B cell (primary cell): Measurements from ENCODE around the gene ACMSD. TPM values are rescaled to one million over a fixed set of nuclear protein-coding genes. Genes with fewer than 3 reads are reported as not detected.

Source experiments
- ATAC-seq: fragments of 200-7000 bp; cut with Tn5 transposase; one replicate; pipeline ENCODE4 v1.10.0; 2021; ENCODE audit warnings: low read depth, mild to moderate bottlenecking, moderate number of reproducible peaks, moderate library complexity
- CTCF ChIA-PET: fragments of 350-600 bp; sonication (Branson Sonifier 250); formaldehyde crosslinking; loops from one replicate; lab custom pipeline; 2021; ENCODE audit warnings: antibody characterized with exemption, inconsistent platforms; lab: Charles Lee
- POLR2A ChIA-PET: fragments of 350-600 bp; sonication (Branson Sonifier 250); formaldehyde crosslinking; loops from one replicate; lab custom pipeline; 2021; ENCODE audit warnings: antibody characterized with exemption; lab: Charles Lee
- DNase-seq: peaks from one replicate; pipeline ENCODE4 v3.0.0; 2013
- H2AFZ ChIP-seq: 2 replicates; pipeline ENCODE4 v1.6.1; 2012; ENCODE audit warnings: mild to moderate bottlenecking, low read depth, low read length; ENCODE audit not compliant: insufficient read depth, poor library complexity, severe bottlenecking
- H3K27ac ChIP-seq, 2 donors: 1 replicate in 1 of 2; 2 replicates in 1 of 2; pipeline ENCODE4 v1.5.1; 2012 to 2013; ENCODE audit warnings: low read length in 2 of 2, mild to moderate bottlenecking in 2 of 2, moderate library complexity in 1 of 2
- H3K27me3 ChIP-seq, 4 experiments: fragments of 200-600 bp in 1 of 4; sonication (generic) in 1 of 4; replicated peaks in 1 of 4; 1 replicate in 2 of 4; 2 replicates in 2 of 4; pipeline versions ENCODE4 v1.6.1 to v1.7.0; 2013 to 2016; ENCODE audit warnings: low read length in 3 of 4, mild to moderate bottlenecking in 2 of 4, mixed read lengths in 1 of 4, moderate library complexity in 1 of 4; ENCODE audit not compliant: insufficient read depth in 4 of 4, control insufficient read depth in 3 of 4; ENCODE audit errors: control extremely low read depth in 1 of 4
- H3K36me3 ChIP-seq, 2 experiments: replicated peaks in 1 of 2; 1 replicate in 1 of 2; 2 replicates in 1 of 2; pipeline versions ENCODE4 v1.6.1 to v1.7.1; 2013; ENCODE audit warnings: low read length in 1 of 2; ENCODE audit not compliant: insufficient read depth in 2 of 2, control insufficient read depth in 1 of 2; ENCODE audit errors: control extremely low read depth in 1 of 2, extremely low read depth in 1 of 2
- H3K4me1 ChIP-seq, 2 donors: fragments of 200-600 bp in 1 of 2; sonication (generic) in 1 of 2; 1 replicate in 1 of 2; 2 replicates in 1 of 2; pipeline versions ENCODE4 v1.5.1 to v1.6.1; 2013 to 2017; ENCODE audit warnings: low read length in 2 of 2; ENCODE audit not compliant: control insufficient read depth in 2 of 2, insufficient read depth in 2 of 2
- H3K4me2 ChIP-seq: replicated peaks from 2 replicates; pipeline ENCODE3; 2012; ENCODE audit warnings: mild to moderate bottlenecking, low read depth, low read length; ENCODE audit not compliant: poor library complexity, severe bottlenecking
- H3K4me3 ChIP-seq, 5 experiments: fragments of 200-600 bp in 1 of 5; sonication (generic) in 1 of 5; 1 replicate in 3 of 5; 2 replicates in 2 of 5; pipeline versions ENCODE4 v1.5.1 to v1.7.0; 2011 to 2016; ENCODE audit warnings: low read length in 4 of 5, mild to moderate bottlenecking in 4 of 5, low read depth in 2 of 5, control low read depth in 1 of 5, moderate library complexity in 1 of 5; ENCODE audit not compliant: insufficient read depth in 1 of 5; ENCODE audit errors: control extremely low read depth in 1 of 5, extremely low read depth in 1 of 5
- H3K79me2 ChIP-seq: fragments of 200-600 bp; sonication (generic); one replicate; pipeline ENCODE4 v1.6.0; 2016; ENCODE audit warnings: low read length; ENCODE audit not compliant: control insufficient read depth, insufficient read depth
- H3K9ac ChIP-seq: fragments of 200-600 bp; sonication (generic); 2 replicates; pipeline ENCODE4 v1.6.1; 2017; ENCODE audit warnings: mild to moderate bottlenecking, low read length, moderate library complexity
- H3K9me3 ChIP-seq, 3 donors: one replicate each; pipeline versions ENCODE4 v1.6.1 to v1.7.1; 2013; ENCODE audit warnings: low read length in 2 of 3; ENCODE audit not compliant: control insufficient read depth in 2 of 3, insufficient read depth in 1 of 3; ENCODE audit errors: control extremely low read depth in 1 of 3
- H4K20me1 ChIP-seq: 2 replicates; pipeline ENCODE4 v1.6.0; 2012; ENCODE audit warnings: mild to moderate bottlenecking, low read length; ENCODE audit not compliant: insufficient read depth, control insufficient read depth, poor library complexity, severe bottlenecking
- H3K27ac Mint-ChIP-seq: one replicate; pipeline ENCODE4 v1.8.0; 2021; ENCODE audit warnings: mixed read lengths
- H3K27me3 Mint-ChIP-seq: one replicate; pipeline ENCODE4 v1.8.0; 2021; ENCODE audit warnings: mixed read lengths
- H3K4me1 Mint-ChIP-seq: one replicate; pipeline ENCODE4 v1.8.0; 2021; ENCODE audit warnings: mixed read lengths
- H3K4me3 Mint-ChIP-seq: one replicate; pipeline ENCODE4 v1.8.0; 2021; ENCODE audit warnings: mixed read lengths
- H3K9me3 Mint-ChIP-seq: one replicate; pipeline ENCODE4 v1.8.0; 2022; ENCODE audit warnings: mixed read lengths; ENCODE audit not compliant: insufficient read depth
- CTCF ChIP-seq: fragments of 200-600 bp; IDR thresholded peaks from one replicate; pipeline ENCODE4 v1.8.0; 2022; ENCODE audit warnings: antibody characterized with exemption, mild to moderate bottlenecking
- EZH2 ChIP-seq: IDR thresholded peaks from 2 replicates; pipeline ENCODE4 v1.6.1; 2012; ENCODE audit warnings: borderline replicate concordance, low read depth, mild to moderate bottlenecking, moderate library complexity, low read length; ENCODE audit not compliant: insufficient read depth, poor library complexity, severe bottlenecking
- WGBS: methylation state at CpG from one replicate; pipeline ENCODE4 v1.1.5; 2013; ENCODE audit warnings: missing lambda C conversion rate; ENCODE audit not compliant: insufficient coverage; 5-methylcytosine and 5-hydroxymethylcytosine counted together
- intact Hi-C: fragments of 100-400 bp; cut with micrococcal nuclease; formaldehyde crosslinking; loops from one replicate; pipeline ENCODE4 v1.10.0; 2022
- polyA plus RNA-seq: library from polyadenylated mRNA; depleted of rRNA; stranded (reverse); fragments of >200 nt; gene quantifications from 2 replicates; pipeline ENCODE4 v1.2.3, GENCODE V29; 2012
- total RNA-seq, 2 donors: library from RNA; stranded (reverse); fragments of 120-200 nt in 1 of 2; gene quantifications; 1 replicate in 1 of 2; 2 replicates in 1 of 2; pipeline versions ENCODE4 v1.2.3 to v1.2.4, GENCODE V29; 2013 to 2022

Gene ACMSD
- total and polyA plus RNA-seq, 2 donors (not counting 1 experiment from before 2014, with no cell fraction given): not detected

DNA sequence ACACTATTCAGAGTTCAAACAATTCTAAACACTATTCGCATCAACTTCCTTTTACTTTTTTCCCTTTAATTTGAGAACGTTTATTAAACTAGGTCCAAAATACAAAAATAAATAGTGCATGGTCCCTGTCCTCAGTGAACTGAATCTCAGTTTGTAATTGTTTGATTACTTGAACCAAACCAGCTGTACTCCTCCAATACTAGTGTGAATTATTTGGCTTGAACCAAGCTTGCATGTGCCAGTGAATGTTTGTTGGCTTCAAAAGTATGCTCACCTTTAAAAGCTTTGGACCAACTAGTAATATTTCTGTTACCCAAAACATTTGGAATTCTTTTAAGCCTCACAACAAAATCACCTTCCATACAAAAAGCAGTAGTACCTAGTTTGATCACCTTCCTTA is 95.7 kb downstream of the ACMSD start:
- H3K27me3 ChIP-seq: no peaks in the 10 kb centered on the region
- H3K4me3 ChIP-seq: no peak overlapping the region
- H3K27ac ChIP-seq: peak overlapping the region in 1 of 2 donors; percentile 20
- no peaks in the 10 kb centered on the region for H3K9me3 ChIP-seq
- H3K27ac Mint-ChIP-seq: no peak overlapping the region
- no peak overlapping the region for H3K4me3 Mint-ChIP-seq
- TF ChIP-seq EZH2 (no peak), CTCF (no peak)
- no peak for DNase-seq
- H3K4me1 Mint-ChIP-seq: peaks cover 62% of the 10 kb centered on the region
- peaks cover 0 to 38% of the 10 kb centered on the region in 2 donors for H3K4me1 ChIP-seq
- H3K4me2 ChIP-seq: peak overlapping the region; percentile 36
- no peak overlapping the region for H2AFZ ChIP-seq
- CTCF ChIA-PET: no interaction called here
- intact Hi-C loops: no loop called here
- H3K9ac ChIP-seq: peak overlapping the region; percentile 25
- no peaks in the 10 kb centered on the region for H3K9me3 Mint-ChIP-seq
- peaks cover 12 to 41% of the 10 kb centered on the region in 2 experiments for H3K36me3 ChIP-seq
- ATAC-seq: no peak
- H4K20me1 ChIP-seq: peaks cover 78% of the 10 kb centered on the region
- peaks cover 100% of the 10 kb centered on the region for H3K79me2 ChIP-seq
- POLR2A ChIA-PET: no interaction called here
- WGBS: no CpG with 5 or more reads among the region's 2 CpGs
- H3K27me3 Mint-ChIP-seq: no peaks in the 10 kb centered on the region

DNA sequence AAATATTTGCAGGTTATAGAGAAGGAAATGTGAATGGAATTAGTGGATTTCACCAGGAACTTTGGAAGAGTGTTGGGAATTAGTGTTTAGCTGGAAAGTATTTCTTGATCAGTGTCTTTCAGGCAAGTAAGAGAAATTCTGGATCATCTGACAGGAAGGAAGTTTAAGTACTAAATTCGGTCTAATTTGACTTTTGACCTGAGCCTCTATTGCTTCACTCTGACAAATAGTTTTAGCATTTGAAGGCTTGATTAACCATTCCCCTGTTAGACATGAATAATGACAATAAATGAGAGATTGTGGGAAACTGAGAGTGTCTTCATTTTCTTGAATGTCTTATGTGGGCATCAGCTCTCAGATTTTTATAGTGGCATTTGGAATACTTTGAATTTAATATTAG is 96.2 kb downstream of the ACMSD start:
- Histone ChIP-seq H2AFZ (no peak overlapping the region), H4K20me1 (peaks cover 74% of the 10 kb centered on the region), H3K4me1 (peaks cover 0 to 38% of the 10 kb centered on the region in 2 donors), H3K4me2 (peak overlapping the region; percentile 36), H3K9ac (peak overlapping the region; percentile 25), H3K9me3 (no peaks in the 10 kb centered on the region), H3K36me3 (peaks cover 14 to 43% of the 10 kb centered on the region in 2 experiments), H3K27ac (peak overlapping the region in 1 of 2 donors; percentile 20), H3K4me3 (no peak overlapping the region), H3K27me3 (no peaks in the 10 kb centered on the region), H3K79me2 (peaks cover 99% of the 10 kb centered on the region)
- no peak for TF ChIP-seq CTCF
- TF ChIP-seq EZH2: no peak
- H3K27ac Mint-ChIP-seq: no peak overlapping the region
- intact Hi-C loops: no loop called here
- peak overlapping the region; percentile 11 for H3K4me3 Mint-ChIP-seq
- no peaks in the 10 kb centered on the region for H3K9me3 Mint-ChIP-seq
- H3K27me3 Mint-ChIP-seq: no peaks in the 10 kb centered on the region
- POLR2A ChIA-PET: no interaction called here
- no peak for ATAC-seq
- WGBS: no CpG with 5 or more reads among the region's 1 CpG
- CTCF ChIA-PET: interaction anchor here (0.6 kb wide), 1 partner anchor 273 kb away, joined by 3 read pairs; no protein-coding TSS in a partner anchor
- peaks cover 61% of the 10 kb centered on the region for H3K4me1 Mint-ChIP-seq
- DNase-seq: no peak
